ENCODE results near the gene MTUS2. TPM values are rescaled to one million over a fixed set of nuclear protein-coding genes. Genes with fewer than 3 reads are reported as not detected.

MTUS2 gene
- total RNA-seq, 2 donors from 2014 or later = 0.02 TPM; not detected in 1

GRCh38 chr13:29449726-29450125, 629.6 kb downstream of the MTUS2 start:
- Mint-ChIP-seq H3K9me3 (no peaks in the 10 kb centered on the region), H3K4me3 (no peak overlapping the region), H3K36me3 (ENCODE audit: insufficient read depth in 2 of 2) (no peaks in the 10 kb centered on the region), H3K27ac (no peak overlapping the region), H3K27me3 (ENCODE audit: low read depth) (peaks cover 22% of the 10 kb centered on the region), H3K4me1 (ENCODE audit: low read depth) (no peaks in the 10 kb centered on the region)
- no peak for DNase-seq
- ATAC-seq (replicated peaks in 1 of 2) = no peak

- H3K9me3 Mint-ChIP-seq = no peaks in the 10 kb centered on the region
These were observed 631.8 kb downstream of the MTUS2 start for GRCh38 chr13:29451976-29452375.

GRCh38 chr13:29452773-29453616, 632.9 kb downstream of the MTUS2 start:
- no peak overlapping the region for H3K4me3 Mint-ChIP-seq
- ATAC-seq (replicated peaks in 1 of 2) (no peak), DNase-seq (no peak)
- no peak overlapping the region for H3K27ac Mint-ChIP-seq
- no peaks in the 10 kb centered on the region for H3K4me1 Mint-ChIP-seq (ENCODE audit: low read depth)
- H3K27me3 Mint-ChIP-seq (ENCODE audit: low read depth) = peaks cover 28% of the 10 kb centered on the region
- no peaks in the 10 kb centered on the region for H3K36me3 Mint-ChIP-seq (ENCODE audit: insufficient read depth in 2 of 2)
- H3K9me3 Mint-ChIP-seq = no peaks in the 10 kb centered on the region

More at GRCh38 chr13:29451976-29452375, 631.8 kb downstream of the MTUS2 start:
- Mint-ChIP-seq H3K36me3 (ENCODE audit: insufficient read depth in 2 of 2) (no peaks in the 10 kb centered on the region), H3K27me3 (ENCODE audit: low read depth) (peaks cover 28% of the 10 kb centered on the region), H3K4me3 (no peak overlapping the region), H3K27ac (no peak overlapping the region), H3K4me1 (ENCODE audit: low read depth) (no peaks in the 10 kb centered on the region)
- ATAC-seq (replicated peaks in 1 of 2) = no peak
- DNase-seq = no peak

GRCh38 chr13:29453617-29454011, 633.5 kb downstream of the MTUS2 start:
- ATAC-seq (replicated peaks in 1 of 2) (no peak), DNase-seq (no peak)
- Mint-ChIP-seq H3K4me1 (ENCODE audit: low read depth) (no peaks in the 10 kb centered on the region), H3K36me3 (ENCODE audit: insufficient read depth in 2 of 2) (no peaks in the 10 kb centered on the region), H3K9me3 (no peaks in the 10 kb centered on the region), H3K27me3 (ENCODE audit: low read depth) (peaks cover 28% of the 10 kb centered on the region), H3K4me3 (no peak overlapping the region), H3K27ac (no peak overlapping the region)

- ATAC-seq (replicated peaks in 1 of 2) (no peak), DNase-seq (peak in 1 of 2 donors; percentile 2)
- Mint-ChIP-seq H3K36me3 (ENCODE audit: insufficient read depth in 2 of 2) (no peaks in the 10 kb centered on the region), H3K27ac (no peak overlapping the region), H3K4me1 (ENCODE audit: low read depth) (no peaks in the 10 kb centered on the region), H3K4me3 (no peak overlapping the region), H3K27me3 (ENCODE audit: low read depth) (peaks cover 23% of the 10 kb centered on the region), H3K9me3 (no peaks in the 10 kb centered on the region)
These were observed 634.9 kb downstream of the MTUS2 start for GRCh38 chr13:29454931-29455481.

- H3K27ac Mint-ChIP-seq = no peak overlapping the region
These were observed 636.3 kb downstream of the MTUS2 start for GRCh38 chr13:29456419-29456818.

GRCh38 chr13:29457299-29457698, 637.2 kb downstream of the MTUS2 start:
- Mint-ChIP-seq H3K4me1 (ENCODE audit: low read depth) (no peaks in the 10 kb centered on the region), H3K36me3 (ENCODE audit: insufficient read depth in 2 of 2) (no peaks in the 10 kb centered on the region), H3K27ac (no peak overlapping the region), H3K4me3 (no peak overlapping the region), H3K9me3 (no peaks in the 10 kb centered on the region), H3K27me3 (ENCODE audit: low read depth) (peaks cover 22% of the 10 kb centered on the region)
- DNase-seq = no peak
- no peak for ATAC-seq (replicated peaks in 1 of 2)

More at GRCh38 chr13:29456419-29456818, 636.3 kb downstream of the MTUS2 start:
- ATAC-seq (replicated peaks in 1 of 2) = no peak
- Mint-ChIP-seq H3K9me3 (no peaks in the 10 kb centered on the region), H3K4me1 (ENCODE audit: low read depth) (no peaks in the 10 kb centered on the region), H3K36me3 (ENCODE audit: insufficient read depth in 2 of 2) (no peaks in the 10 kb centered on the region), H3K4me3 (no peak overlapping the region), H3K27me3 (ENCODE audit: low read depth) (peaks cover 22% of the 10 kb centered on the region)
- DNase-seq = no peak

- DNase-seq = no peak
- no peak for ATAC-seq (replicated peaks in 1 of 2)
- H3K4me1 Mint-ChIP-seq (ENCODE audit: low read depth) = no peaks in the 10 kb centered on the region
- no peaks in the 10 kb centered on the region for H3K36me3 Mint-ChIP-seq (ENCODE audit: insufficient read depth in 2 of 2)
- H3K4me3 Mint-ChIP-seq = no peak overlapping the region
- H3K9me3 Mint-ChIP-seq = no peaks in the 10 kb centered on the region
- no peak overlapping the region for H3K27ac Mint-ChIP-seq
- peaks cover 13% of the 10 kb centered on the region for H3K27me3 Mint-ChIP-seq (ENCODE audit: low read depth)
These were observed 638.3 kb downstream of the MTUS2 start for GRCh38 chr13:29458419-29458818.

- no peak overlapping the region for H3K27ac Mint-ChIP-seq
- peaks cover 11% of the 10 kb centered on the region for H3K27me3 Mint-ChIP-seq (ENCODE audit: low read depth)
- H3K4me3 Mint-ChIP-seq = no peak overlapping the region
- DNase-seq (no peak), ATAC-seq (replicated peaks in 1 of 2) (no peak)
- no peaks in the 10 kb centered on the region for H3K36me3 Mint-ChIP-seq (ENCODE audit: insufficient read depth in 2 of 2)
- H3K9me3 Mint-ChIP-seq = no peaks in the 10 kb centered on the region
- no peaks in the 10 kb centered on the region for H3K4me1 Mint-ChIP-seq (ENCODE audit: low read depth)
These were observed 639.7 kb downstream of the MTUS2 start for GRCh38 chr13:29459813-29460355.

- Mint-ChIP-seq H3K4me1 (ENCODE audit: low read depth) (no peaks in the 10 kb centered on the region), H3K4me3 (no peak overlapping the region), H3K27ac (no peak overlapping the region), H3K36me3 (ENCODE audit: insufficient read depth in 2 of 2) (no peaks in the 10 kb centered on the region), H3K9me3 (no peaks in the 10 kb centered on the region), H3K27me3 (ENCODE audit: low read depth) (peaks cover 5% of the 10 kb centered on the region)
- ATAC-seq (replicated peaks in 1 of 2) = no peak
- DNase-seq = no peak
These were observed 644.1 kb downstream of the MTUS2 start for GRCh38 chr13:29464105-29464679.

GRCh38 chr13:29465741-29466293, 645.7 kb downstream of the MTUS2 start:
- ATAC-seq (replicated peaks in 1 of 2) (no peak), DNase-seq (no peak)
- Mint-ChIP-seq H3K4me3 (no peak overlapping the region), H3K27ac (no peak overlapping the region), H3K9me3 (no peaks in the 10 kb centered on the region), H3K27me3 (ENCODE audit: low read depth) (no peaks in the 10 kb centered on the region), H3K36me3 (ENCODE audit: insufficient read depth in 2 of 2) (no peaks in the 10 kb centered on the region), H3K4me1 (ENCODE audit: low read depth) (no peaks in the 10 kb centered on the region)

GRCh38 chr13:29471551-29471950, 651.4 kb downstream of the MTUS2 start:
- Mint-ChIP-seq H3K27me3 (ENCODE audit: low read depth) (peaks cover under 1% of the 10 kb centered on the region), H3K36me3 (ENCODE audit: insufficient read depth in 2 of 2) (no peaks in the 10 kb centered on the region), H3K27ac (no peak overlapping the region), H3K9me3 (no peaks in the 10 kb centered on the region), H3K4me1 (ENCODE audit: low read depth) (no peaks in the 10 kb centered on the region), H3K4me3 (no peak overlapping the region)
- DNase-seq = no peak
- ATAC-seq (replicated peaks in 1 of 2) = no peak

- H3K27me3 Mint-ChIP-seq (ENCODE audit: low read depth) = peaks cover 9% of the 10 kb centered on the region
These were observed 652.3 kb downstream of the MTUS2 start for GRCh38 chr13:29472332-29472961.

More at GRCh38 chr13:29472332-29472961, 652.3 kb downstream of the MTUS2 start:
- peak in 1 of 2 donors; percentile 50 for ATAC-seq (replicated peaks in 1 of 2)
- H3K9me3 Mint-ChIP-seq = no peaks in the 10 kb centered on the region
- H3K36me3 Mint-ChIP-seq (ENCODE audit: insufficient read depth in 2 of 2) = no peaks in the 10 kb centered on the region
- peak; percentile 57 to 63 for DNase-seq
- H3K4me3 Mint-ChIP-seq = no peak overlapping the region
- H3K4me1 Mint-ChIP-seq (ENCODE audit: low read depth) = no peaks in the 10 kb centered on the region
- no peak overlapping the region for H3K27ac Mint-ChIP-seq

Data from activated T-cell treated with anti-CD3 and anti-CD28 coated beads, Interleukin-2, amount 50 U/mL, for 72 hours (primary cell).